AG09309 (cell line): Measurements from ENCODE around the gene MDGA2.

Experiments used
- DNase-seq: peaks from one replicate; pipeline ENCODE4 v3.0.0-alpha.2; 2010; ENCODE audit warnings: low read depth
- H3K4me3 ChIP-seq: 2 replicates; pipeline ENCODE4 v1.5.1; 2011; ENCODE audit warnings: mild to moderate bottlenecking, low read depth, low read length, moderate library complexity; ENCODE audit not compliant: control insufficient read depth
- TF ChIP-seq, protein P1 (sequence below): IDR thresholded peaks from 2 replicates; pipeline ENCODE4 v1.5.1; 2011; ENCODE audit warnings: mild to moderate bottlenecking, low read depth, low read length, inconsistent platforms; ENCODE audit not compliant: insufficient read depth, control insufficient read depth; ENCODE audit errors: missing control alignments

Gene MDGA2

DNA sequence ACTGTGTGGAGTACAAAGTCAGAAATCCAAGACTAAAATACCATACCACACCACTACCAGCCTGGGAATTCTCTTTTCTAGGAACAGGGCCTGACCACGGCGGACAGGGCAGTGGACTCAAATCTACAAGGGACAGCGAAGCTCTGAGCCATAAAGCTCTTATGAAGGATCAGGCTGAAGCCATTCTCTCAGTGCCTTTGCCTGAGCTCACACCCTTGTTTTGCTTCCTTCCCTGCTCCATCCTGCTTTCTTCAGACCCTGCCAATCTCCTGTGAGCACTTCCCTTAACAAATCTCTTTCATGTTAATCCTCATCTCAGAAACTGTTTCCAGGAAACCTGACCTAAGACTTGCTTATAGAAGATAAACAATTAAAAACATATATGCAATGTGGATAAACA lies 398.5 kb downstream of the MDGA2 start:
- TF ChIP-seq, protein P1, sequence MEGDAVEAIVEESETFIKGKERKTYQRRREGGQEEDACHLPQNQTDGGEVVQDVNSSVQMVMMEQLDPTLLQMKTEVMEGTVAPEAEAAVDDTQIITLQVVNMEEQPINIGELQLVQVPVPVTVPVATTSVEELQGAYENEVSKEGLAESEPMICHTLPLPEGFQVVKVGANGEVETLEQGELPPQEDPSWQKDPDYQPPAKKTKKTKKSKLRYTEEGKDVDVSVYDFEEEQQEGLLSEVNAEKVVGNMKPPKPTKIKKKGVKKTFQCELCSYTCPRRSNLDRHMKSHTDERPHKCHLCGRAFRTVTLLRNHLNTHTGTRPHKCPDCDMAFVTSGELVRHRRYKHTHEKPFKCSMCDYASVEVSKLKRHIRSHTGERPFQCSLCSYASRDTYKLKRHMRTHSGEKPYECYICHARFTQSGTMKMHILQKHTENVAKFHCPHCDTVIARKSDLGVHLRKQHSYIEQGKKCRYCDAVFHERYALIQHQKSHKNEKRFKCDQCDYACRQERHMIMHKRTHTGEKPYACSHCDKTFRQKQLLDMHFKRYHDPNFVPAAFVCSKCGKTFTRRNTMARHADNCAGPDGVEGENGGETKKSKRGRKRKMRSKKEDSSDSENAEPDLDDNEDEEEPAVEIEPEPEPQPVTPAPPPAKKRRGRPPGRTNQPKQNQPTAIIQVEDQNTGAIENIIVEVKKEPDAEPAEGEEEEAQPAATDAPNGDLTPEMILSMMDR = no peak
- H3K4me3 ChIP-seq = no peak overlapping the region
- DNase-seq = no peak

DNA sequence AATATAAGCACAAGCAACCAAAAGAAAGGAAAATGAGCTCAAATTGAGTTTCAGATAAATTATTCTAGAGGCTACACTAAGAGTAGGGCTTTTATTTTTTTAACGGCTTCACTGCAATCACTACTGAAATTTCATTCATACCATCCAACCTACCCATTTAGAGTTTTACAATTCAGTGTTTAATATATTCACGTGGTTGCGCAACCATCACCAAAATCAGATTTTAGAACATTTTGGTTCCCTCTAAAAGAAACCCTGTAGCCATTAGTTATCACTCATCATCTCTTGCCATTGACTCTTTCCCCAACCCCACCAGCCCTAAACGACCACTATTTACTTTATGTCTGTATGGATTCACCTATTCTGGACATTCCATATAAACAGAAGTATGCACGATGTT lies 401.5 kb downstream of the MDGA2 start:
- no peak for DNase-seq
- TF ChIP-seq, protein P1 = no peak
- H3K4me3 ChIP-seq = no peak overlapping the region

DNA sequence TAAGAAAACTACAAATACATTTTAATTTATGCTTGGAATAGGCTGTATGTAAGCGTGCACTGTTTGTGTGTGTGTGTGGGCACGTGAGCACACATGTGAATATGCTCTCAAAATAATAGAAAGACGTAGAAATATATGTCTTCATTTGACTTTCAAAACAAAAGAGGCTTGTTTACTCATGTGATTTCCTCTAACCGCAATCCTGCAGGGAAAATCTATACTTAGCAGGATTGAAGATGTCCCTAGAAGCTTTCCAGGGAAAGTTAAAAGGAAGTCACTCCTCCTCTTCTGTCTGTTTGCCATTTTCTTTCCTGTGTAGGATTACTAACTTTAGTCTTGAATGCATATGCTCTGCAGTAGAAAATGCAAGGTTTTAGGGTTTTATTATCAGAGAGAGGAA lies 404.7 kb downstream of the MDGA2 start:
- DNase-seq = no peak
- H3K4me3 ChIP-seq = no peak overlapping the region
- TF ChIP-seq, protein P1 = no peak

DNA sequence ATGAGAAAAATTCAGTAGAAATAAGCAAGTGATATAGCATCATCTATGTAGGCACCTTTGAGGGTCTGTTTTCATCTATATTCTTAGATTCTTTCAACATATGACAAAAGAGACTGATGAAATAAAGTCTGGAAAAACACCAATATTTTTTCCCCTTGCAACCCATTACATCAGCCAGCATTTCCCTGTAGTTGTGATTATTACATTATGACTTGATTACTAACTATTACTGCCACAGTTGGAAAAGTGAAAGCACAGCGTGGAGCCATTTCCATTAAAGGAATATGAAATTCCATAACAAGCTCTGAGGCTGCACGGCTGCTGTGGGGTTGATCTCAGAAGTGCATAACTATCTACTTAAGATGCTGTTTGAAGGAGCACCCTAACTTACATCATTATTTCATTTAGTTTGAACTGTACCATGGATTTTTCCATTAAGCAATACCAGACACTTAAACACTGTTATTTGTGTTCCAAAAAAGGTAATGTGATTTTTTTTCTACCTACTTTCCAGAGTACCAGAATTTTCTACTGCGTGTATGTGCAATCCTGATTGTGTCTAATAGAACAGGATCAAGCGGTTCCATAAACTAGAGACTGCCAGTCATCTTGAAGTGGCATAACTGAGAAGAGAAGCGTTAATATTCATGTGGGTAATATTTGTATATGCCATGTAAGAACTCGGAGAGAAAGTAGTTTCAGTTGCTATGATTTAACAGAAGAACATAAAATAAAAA lies 405.5 kb downstream of the MDGA2 start:
- no peak for DNase-seq
- TF ChIP-seq, protein P1 = no peak
- no peak overlapping the region for H3K4me3 ChIP-seq

DNA sequence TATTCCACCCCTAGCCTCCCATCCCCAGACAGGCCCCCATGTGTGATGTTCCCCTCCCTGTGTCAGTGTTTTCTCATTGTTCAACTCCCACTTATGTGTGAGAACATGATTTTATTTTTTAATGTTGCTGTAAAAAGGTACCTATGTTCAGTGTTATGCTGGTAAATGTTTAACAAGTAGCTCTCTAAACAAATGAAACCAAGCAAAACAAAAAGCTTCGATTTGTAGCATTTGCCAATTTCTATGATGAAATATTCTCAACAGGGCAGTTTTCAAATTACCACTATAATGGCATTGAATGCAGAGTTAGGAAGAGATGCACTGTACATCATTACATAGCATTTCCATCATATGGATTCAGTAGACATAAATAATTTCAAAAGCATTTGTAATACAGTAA lies 410.6 kb downstream of the MDGA2 start:
- TF ChIP-seq, protein P1 = no peak
- no peak overlapping the region for H3K4me3 ChIP-seq
- DNase-seq = no peak

DNA sequence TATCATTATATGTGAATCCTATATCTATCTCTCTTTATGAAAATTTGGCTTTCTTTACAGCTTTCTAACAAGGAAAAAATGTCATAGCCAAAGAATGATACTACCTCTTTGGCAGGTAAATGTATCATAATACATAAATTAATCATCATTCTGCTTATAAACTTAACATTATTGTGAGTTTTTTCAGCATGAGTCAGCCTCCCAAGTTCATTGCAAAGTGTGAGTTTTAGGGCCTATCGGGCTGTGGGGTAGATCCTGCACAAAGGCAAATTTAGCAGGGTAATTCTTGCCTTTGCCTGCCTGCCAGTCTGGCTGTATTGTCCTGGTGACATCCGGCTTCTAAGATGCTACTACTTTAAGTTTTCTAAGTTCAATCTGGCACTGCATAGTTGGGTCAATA lies 412.6 kb downstream of the MDGA2 start:
- no peak for DNase-seq
- TF ChIP-seq, protein P1 = no peak

More for the DNA sequence above, 412.6 kb downstream of the MDGA2 start:
- no peak overlapping the region for H3K4me3 ChIP-seq
